NT2/D1 (cell line): ENCODE measurements around the gene MTHFD2L.

Source experiments
- SUZ12 ChIP-seq: IDR thresholded peaks from 2 replicates; pipeline ENCODE4 v1.6.1; 2011; ENCODE audit not compliant: insufficient read length, insufficient read depth; ENCODE audit errors: extremely low read depth
- YY1 ChIP-seq: IDR thresholded peaks from 2 replicates; pipeline ENCODE4 v1.6.1; 2011; ENCODE audit not compliant: insufficient read length, insufficient read depth
- ZNF274 ChIP-seq: IDR thresholded peaks from 2 replicates; pipeline ENCODE4 v1.6.1; 2011; ENCODE audit warnings: mild to moderate bottlenecking, low read depth, low read length

- TF ChIP-seq ZNF274 = no peak
- no peak for TF ChIP-seq YY1
- TF ChIP-seq SUZ12 = no peak
These were observed 59.4 kb downstream of the MTHFD2L start for GRCh38 chr4:74217365-74217764.
